Measurements from ENCODE around the gene AMZ2. TPM values are rescaled to one million over a fixed set of nuclear protein-coding genes. Genes with fewer than 3 reads are reported as not detected.
"Not testable (repeated sequence)": the region's sequence is repeated elsewhere in the genome, so short reads cannot be mapped to it uniquely, and the experiment has no call there.

AMZ2 gene
- polyA plus RNA-seq, 3 donors, result 74.0 to 80.2 (median 80.0) TPM

GRCh38 chr17:68238164-68238870 is 9.5 kb upstream of the AMZ2 start:
- DNase-seq, result no peak

- DNase-seq, result no peak
Measured at GRCh38 chr17:68238871-68239253, 9.0 kb upstream of the AMZ2 start.

- no peak for DNase-seq
Measured at GRCh38 chr17:68239632-68240366, 8.0 kb upstream of the AMZ2 start.

GRCh38 chr17:68246271-68247028 is 1.4 kb upstream of the AMZ2 start:
- DNase-seq, result no peak

- DNase-seq, result peak; percentile 39
Measured at GRCh38 chr17:68248199-68248825, 469 bp downstream of the AMZ2 start.

- no peak for DNase-seq
Measured at GRCh38 chr17:68248891-68249290, 1.0 kb downstream of the AMZ2 start.

GRCh38 chr17:68249354-68249765 is 1.5 kb downstream of the AMZ2 start:
- no peak for DNase-seq

GRCh38 chr17:68253426-68253825 is 5.6 kb downstream of the AMZ2 start:
- DNase-seq, result not testable (repeated sequence)

GRCh38 chr17:68255151-68255550 is 7.3 kb downstream of the AMZ2 start:
- DNase-seq, result no peak

GRCh38 chr17:68255731-68256538 is 8.1 kb downstream of the AMZ2 start:
- no peak for DNase-seq

GRCh38 chr17:68256701-68257100 is 8.9 kb downstream of the AMZ2 start:
- DNase-seq, result not testable (repeated sequence)

GRCh38 chr17:68257934-68258333 is 10.1 kb downstream of the AMZ2 start:
- no peak for DNase-seq

GRCh38 chr17:68258890-68259647 is 11.2 kb downstream of the AMZ2 start:
- not testable (repeated sequence) for DNase-seq

GRCh38 chr17:68259648-68259951 is 11.8 kb downstream of the AMZ2 start:
- not testable (repeated sequence) for DNase-seq

- DNase-seq, result no peak
Measured at GRCh38 chr17:68260051-68260762, 12.4 kb downstream of the AMZ2 start.

- not testable (repeated sequence) for DNase-seq
Measured at GRCh38 chr17:68262467-68262866, 14.6 kb downstream of the AMZ2 start.

GRCh38 chr17:68263101-68263681 is 15.3 kb downstream of the AMZ2 start:
- DNase-seq, result not testable (repeated sequence)

GRCh38 chr17:68265833-68266232 is 18.0 kb downstream of the AMZ2 start:
- DNase-seq, result not testable (repeated sequence)

GRCh38 chr17:68273722-68274121 is 25.9 kb downstream of the AMZ2 start:
- DNase-seq, result no peak

GRCh38 chr17:68276339-68276738 is 28.5 kb downstream of the AMZ2 start:
- DNase-seq, result not testable (repeated sequence)

All from renal pelvis (tissue), 4 donors.